ENCODE data around the gene PIK3R2. TPM values are rescaled to one million over a fixed set of nuclear protein-coding genes. Genes with fewer than 3 reads are reported as not detected.

The PIK3R2 gene
- total and polyA plus RNA-seq, 2 of the 13 experiments (the other 11 are each of a cell fraction or from before 2014, with no cell fraction given) = 18.6 to 25.3 TPM

DNA sequence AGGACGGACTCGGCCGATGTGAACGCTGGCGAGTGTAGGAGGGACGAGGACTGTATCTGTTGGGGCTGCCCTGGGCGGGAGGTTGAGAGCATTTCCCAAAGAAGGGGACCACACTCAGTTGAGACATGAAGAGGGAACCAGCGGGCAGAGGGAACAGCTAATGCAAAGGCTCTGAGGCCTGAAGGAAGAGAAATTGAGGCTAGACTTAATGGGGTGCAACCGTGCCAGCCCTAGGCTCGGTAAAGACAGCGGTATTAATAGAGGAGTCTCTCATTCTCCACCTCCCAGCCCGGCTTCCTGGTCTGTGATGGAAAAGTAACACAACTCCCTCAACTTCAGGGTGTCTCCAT is 41.2 kb downstream of the PIK3R2 start:
- Histone ChIP-seq H2AFZ (ENCODE audit: low read length) (no peak overlapping the region), H3K4me1 (ENCODE audit: insufficient read depth, low read length) (peaks cover 29% of the 10 kb centered on the region), H3K27ac (ENCODE audit: extremely low read length, insufficient read depth, low read length) (peak overlapping the region; percentile 73), H3K27me3 (ENCODE audit: control insufficient read depth in 1 of 2, insufficient read depth in 2 of 2, low read length in 2 of 2) (no peaks in the 10 kb centered on the region; a peak in 1 of 5 replicates), H3K79me2 (ENCODE audit: insufficient read depth, low read length) (peaks cover 7% of the 10 kb centered on the region), H3K4me3 (replicated peaks in 1 of 3; ENCODE audit: insufficient read depth in 1 of 3, low read depth in 2 of 3, low read length in 3 of 3) (peak overlapping the region; percentile 68 to 84 (median 83); a peak in 5 of 6 replicates), H3K36me3 (replicated peaks in 1 of 2; ENCODE audit: control insufficient read depth in 1 of 2, insufficient read depth in 2 of 2, low read length in 2 of 2) (peaks cover 5 to 14% of the 10 kb centered on the region in 2 experiments; a peak in 3 of 5 replicates), H3K9me3 (ENCODE audit: low read length) (no peaks in the 10 kb centered on the region), H3K4me2 (ENCODE audit: low read depth, low read length) (peak overlapping the region; percentile 91), H3K9ac (ENCODE audit: insufficient read depth, low read depth, low read length) (peak overlapping the region; percentile 71), H4K20me1 (ENCODE audit: insufficient read depth, low read length) (no peaks in the 10 kb centered on the region)
- DNase-seq (ENCODE audit: low spot score) (no peak), ATAC-seq (no peak), FAIRE-seq (no peak)
- BruUV-seq (replicated peaks) = no TSS peak
- intact Hi-C loops (cut with micrococcal nuclease; ENCODE audit: unreplicated experiment) (no loop called here), in situ Hi-C loops (cut with HindIII; ENCODE audit: extremely low pct_ligation_motif_present, low pct_unique_long_range_greater_than_20kb) (no loop called here)
- ChIA-PET CTCF (ENCODE audit: low intra/inter-chr PET ratio, low total read pairs) (no interaction called here), POLR2A (no interaction called here)
- WGBS (ENCODE audit: low lambda C conversion rate) = 85% methylated on average over 12 of the region's 12 CpGs
- no peak for TF ChIP-seq NCOA1 (CRISPR knock-in tag; IDR thresholded peaks at IDR 0.05)
- no peak for TF ChIP-seq U2AF1 (optimal IDR thresholded peaks at IDR 0.05; ENCODE audit: low read depth, low read length)

- H3K27ac ChIP-seq (ENCODE audit: extremely low read length, insufficient read depth, low read length) = no peak overlapping the region
- H3K4me1 ChIP-seq (ENCODE audit: insufficient read depth, low read length) = peaks cover 29% of the 10 kb centered on the region
- in situ Hi-C loops (cut with HindIII; ENCODE audit: extremely low pct_ligation_motif_present, low pct_unique_long_range_greater_than_20kb) = no loop called here
- 89% methylated on average over 25 of the region's 27 CpGs for WGBS (ENCODE audit: low lambda C conversion rate)
- BruUV-seq (replicated peaks) = no TSS peak
- FAIRE-seq = no peak
- TF ChIP-seq RCOR2 (CRISPR knock-in tag; IDR thresholded peaks at IDR 0.05) = no peak
- no peak for TF ChIP-seq ESRRA (CRISPR knock-in tag; IDR thresholded peaks at IDR 0.05; ENCODE audit: low read depth)
- TF ChIP-seq PAWR (CRISPR knock-in tag; IDR thresholded peaks at IDR 0.05; ENCODE audit: borderline replicate concordance) = no peak
- no peaks in the 10 kb centered on the region; a peak in 1 of 5 replicates for H3K27me3 ChIP-seq (ENCODE audit: control insufficient read depth in 1 of 2, insufficient read depth in 2 of 2, low read length in 2 of 2)
- H2AFZ ChIP-seq (ENCODE audit: low read length) = no peak overlapping the region
- ATAC-seq = no peak
- H3K36me3 ChIP-seq (replicated peaks in 1 of 2; ENCODE audit: control insufficient read depth in 1 of 2, insufficient read depth in 2 of 2, low read length in 2 of 2) = peaks cover 5 to 14% of the 10 kb centered on the region in 2 experiments; a peak in 3 of 5 replicates
- POLR2A ChIA-PET = no interaction called here
- intact Hi-C loops (cut with micrococcal nuclease; ENCODE audit: unreplicated experiment) = no loop called here
- CTCF ChIA-PET (ENCODE audit: low intra/inter-chr PET ratio, low total read pairs) = no interaction called here
- no peak for DNase-seq (ENCODE audit: low spot score)
- H3K4me3 ChIP-seq (replicated peaks in 1 of 3; ENCODE audit: insufficient read depth in 1 of 3, low read depth in 2 of 3, low read length in 3 of 3) = no peak overlapping the region
- H3K4me2 ChIP-seq (ENCODE audit: low read depth, low read length) = peak overlapping the region; percentile 91; the same call in 1 of the 2 replicates
- H3K9me3 ChIP-seq (ENCODE audit: low read length) = no peaks in the 10 kb centered on the region
- peaks cover 7% of the 10 kb centered on the region for H3K79me2 ChIP-seq (ENCODE audit: insufficient read depth, low read length)
- H3K9ac ChIP-seq (ENCODE audit: insufficient read depth, low read depth, low read length) = no peak overlapping the region
- no peaks in the 10 kb centered on the region for H4K20me1 ChIP-seq (ENCODE audit: insufficient read depth, low read length)
These were observed 41.7 kb downstream of the PIK3R2 start for GRCh38 chr19:18194554-18195238.
